ENCODE measurements around the gene TRIML2. TPM values are rescaled to one million over a fixed set of nuclear protein-coding genes. Genes with fewer than 3 reads are reported as not detected.

TRIML2 gene
- polyA plus RNA-seq, 1 donor (not counting 4 experiments of a cell fraction or from before 2014, with no cell fraction given): 46.9 TPM

- Histone ChIP-seq H4K20me1 (ENCODE audit: control insufficient read depth, extremely low read depth, insufficient read depth, low read length) (no peaks in the 10 kb centered on the region), H3K4me2 (ENCODE audit: control insufficient read depth, extremely low read depth, insufficient read depth, low read depth, low read length) (no peak overlapping the region), H3K9me3 (ENCODE audit: control insufficient read depth, low read depth, low read length) (no peaks in the 10 kb centered on the region), H3K27me3 (ENCODE audit: control insufficient read depth, extremely low read depth, insufficient read depth, low read length) (no peaks in the 10 kb centered on the region), H3K9ac (ENCODE audit: control insufficient read depth, extremely low read depth, insufficient read depth, low read length) (no peak overlapping the region), H3K4me3 (ENCODE audit: control insufficient read depth in 2 of 3, extremely low read depth in 1 of 3, insufficient read depth in 2 of 3, low read depth in 1 of 3, low read length in 3 of 3) (no peak overlapping the region), H3K79me2 (ENCODE audit: control insufficient read depth, insufficient read depth, low read length) (no peaks in the 10 kb centered on the region), H3K9me1 (ENCODE audit: control insufficient read depth, extremely low read depth, insufficient read depth, low read length) (no peaks in the 10 kb centered on the region), H3K36me3 (ENCODE audit: control insufficient read depth in 2 of 2, extremely low read depth in 1 of 2, insufficient read depth in 2 of 2, low read length in 2 of 2) (no peaks in the 10 kb centered on the region), H3K27ac (ENCODE audit: control insufficient read depth, insufficient read depth, low read length) (no peak overlapping the region), H2AFZ (ENCODE audit: control insufficient read depth, low read length) (no peak overlapping the region), H3K4me1 (ENCODE audit: control insufficient read depth, extremely low read depth, insufficient read depth, low read length) (no peaks in the 10 kb centered on the region)
- dilution Hi-C loops (cut with MboI; ENCODE audit: extremely low pct_ligation_motif_present, low sequenced_read_pairs): no loop called here
- DNase-seq (ENCODE audit: low read depth, low spot score) (no peak), FAIRE-seq (no peak)
- TF ChIP-seq CTCF (optimal IDR thresholded peaks at IDR 0.05 in 1 of 3, IDR thresholded peaks at IDR 0.05 in 1 of 3, conservative IDR thresholded peaks at IDR 0.05 in 1 of 3; ENCODE audit: extremely low read depth in 1 of 3, insufficient read depth in 2 of 3, low read length in 3 of 3) (no peak), EZH2 (IDR thresholded peaks at IDR 0.05; ENCODE audit: low read length) (no peak)
These were observed 12.1 kb upstream of the TRIML2 start for GRCh38 chr4:188121530-188121929.

GRCh38 chr4:188117631-188118324 lies 8.4 kb upstream of the TRIML2 start:
- DNase-seq (ENCODE audit: low read depth, low spot score): no peak

More at GRCh38 chr4:188117631-188118324, 8.4 kb upstream of the TRIML2 start:
- Histone ChIP-seq H3K36me3 (ENCODE audit: control insufficient read depth in 2 of 2, extremely low read depth in 1 of 2, insufficient read depth in 2 of 2, low read length in 2 of 2) (no peaks in the 10 kb centered on the region), H3K9me1 (ENCODE audit: control insufficient read depth, extremely low read depth, insufficient read depth, low read length) (no peaks in the 10 kb centered on the region), H3K4me2 (ENCODE audit: control insufficient read depth, extremely low read depth, insufficient read depth, low read depth, low read length) (no peak overlapping the region), H3K9ac (ENCODE audit: control insufficient read depth, extremely low read depth, insufficient read depth, low read length) (no peak overlapping the region), H3K4me1 (ENCODE audit: control insufficient read depth, extremely low read depth, insufficient read depth, low read length) (no peaks in the 10 kb centered on the region), H3K27me3 (ENCODE audit: control insufficient read depth, extremely low read depth, insufficient read depth, low read length) (no peaks in the 10 kb centered on the region), H3K79me2 (ENCODE audit: control insufficient read depth, insufficient read depth, low read length) (no peaks in the 10 kb centered on the region), H3K27ac (ENCODE audit: control insufficient read depth, insufficient read depth, low read length) (no peak overlapping the region), H3K4me3 (ENCODE audit: control insufficient read depth in 2 of 3, extremely low read depth in 1 of 3, insufficient read depth in 2 of 3, low read depth in 1 of 3, low read length in 3 of 3) (no peak overlapping the region), H4K20me1 (ENCODE audit: control insufficient read depth, extremely low read depth, insufficient read depth, low read length) (no peaks in the 10 kb centered on the region), H2AFZ (ENCODE audit: control insufficient read depth, low read length) (no peak overlapping the region), H3K9me3 (ENCODE audit: control insufficient read depth, low read depth, low read length) (no peaks in the 10 kb centered on the region)
- dilution Hi-C loops (cut with MboI; ENCODE audit: extremely low pct_ligation_motif_present, low sequenced_read_pairs): no loop called here
- TF ChIP-seq CTCF (optimal IDR thresholded peaks at IDR 0.05 in 1 of 3, IDR thresholded peaks at IDR 0.05 in 1 of 3, conservative IDR thresholded peaks at IDR 0.05 in 1 of 3; ENCODE audit: extremely low read depth in 1 of 3, insufficient read depth in 2 of 3, low read length in 3 of 3) (no peak), EZH2 (IDR thresholded peaks at IDR 0.05; ENCODE audit: low read length) (no peak)
- FAIRE-seq: no peak

Data from keratinocyte (primary cell).